H9 (cell line): ENCODE results near the gene NCBP3. TPM values are rescaled to one million over a fixed set of nuclear protein-coding genes. Genes with fewer than 3 reads are reported as not detected.

Experiments used
- DNase-seq: peaks from one replicate; pipeline ENCODE4 v3.0.0-alpha.2; 2017
- H2AFZ ChIP-seq: one replicate; pipeline ENCODE4 v1.6.1; 2013; ENCODE audit warnings: mild to moderate bottlenecking, low read length, control low read depth, moderate library complexity
- H2AK5ac ChIP-seq: 2 replicates; pipeline ENCODE4 v1.6.1; 2013; ENCODE audit warnings: low read length, control low read depth, mixed read lengths; ENCODE audit not compliant: insufficient read length
- H2BK120ac ChIP-seq: one replicate; pipeline ENCODE4 v1.6.1; 2013; ENCODE audit warnings: low read depth, mild to moderate bottlenecking, low read length, control low read depth, inconsistent platforms; ENCODE audit not compliant: poor library complexity, severe bottlenecking
- H2BK12ac ChIP-seq: 2 replicates; pipeline ENCODE4 v1.6.1; 2013; ENCODE audit warnings: low read length, control low read depth, mixed read lengths, low read depth; ENCODE audit not compliant: insufficient read length
- H2BK15ac ChIP-seq: 2 replicates; pipeline ENCODE4 v1.6.1; 2013; ENCODE audit warnings: low read depth, low read length, control low read depth
- H2BK20ac ChIP-seq: one replicate; pipeline ENCODE4 v1.6.1; 2013; ENCODE audit warnings: low read depth, mild to moderate bottlenecking, low read length, control low read depth, inconsistent platforms; ENCODE audit not compliant: poor library complexity, severe bottlenecking
- H2BK5ac ChIP-seq: 2 replicates; pipeline ENCODE4 v1.6.1; 2013; ENCODE audit warnings: low read length, control low read depth, mixed read lengths; ENCODE audit not compliant: insufficient read length
- H3K14ac ChIP-seq: 2 replicates; pipeline ENCODE4 v1.6.1; 2013; ENCODE audit warnings: low read length, control low read depth; ENCODE audit not compliant: insufficient read depth
- H3K18ac ChIP-seq: 2 replicates; pipeline ENCODE4 v1.6.1; 2013; ENCODE audit warnings: low read depth, mild to moderate bottlenecking, mixed read lengths, low read length, control low read depth; ENCODE audit not compliant: insufficient read length
- H3K23ac ChIP-seq: 2 replicates; pipeline ENCODE4 v1.6.1; 2013; ENCODE audit warnings: low read length, control low read depth, mixed read lengths, low read depth; ENCODE audit not compliant: insufficient read length
- H3K23me2 ChIP-seq: 2 replicates; pipeline ENCODE4 v1.6.1; 2013; ENCODE audit warnings: low read depth, mild to moderate bottlenecking, mixed read lengths, low read length, control low read depth; ENCODE audit not compliant: insufficient read length, poor library complexity, severe bottlenecking
- H3K27ac ChIP-seq: 2 replicates; pipeline ENCODE4 v1.5.1; 2013; ENCODE audit warnings: low read length, control low read depth, mixed read lengths, low read depth; ENCODE audit not compliant: insufficient read length
- H3K27me3 ChIP-seq: 2 replicates; pipeline ENCODE4 v1.6.1; 2013; ENCODE audit warnings: low read length, control low read depth, inconsistent platforms; ENCODE audit not compliant: insufficient read depth
- H3K4ac ChIP-seq: 2 replicates; pipeline ENCODE4 v1.6.1; 2013; ENCODE audit warnings: low read depth, mild to moderate bottlenecking, control low read depth, inconsistent platforms, low read length, moderate library complexity
- H3K4me1 ChIP-seq: 2 replicates; pipeline ENCODE4 v1.6.1; 2013; ENCODE audit warnings: low read length, control low read depth, inconsistent platforms; ENCODE audit not compliant: insufficient read depth
- H3K4me2 ChIP-seq: 2 replicates; pipeline ENCODE4 v1.6.1; 2013; ENCODE audit warnings: low read length, control low read depth, mixed read lengths; ENCODE audit not compliant: insufficient read length, insufficient read depth
- H3K56ac ChIP-seq: 2 replicates; pipeline ENCODE4 v1.6.1; 2013; ENCODE audit warnings: low read depth, mild to moderate bottlenecking, mixed read lengths, low read length, control low read depth; ENCODE audit not compliant: insufficient read length
- H3K79me1 ChIP-seq: 2 replicates; pipeline ENCODE4 v1.6.1; 2013; ENCODE audit warnings: low read depth, mild to moderate bottlenecking, moderate library complexity, low read length, control low read depth, inconsistent platforms; ENCODE audit not compliant: insufficient read depth, poor library complexity, severe bottlenecking
- H3K79me2 ChIP-seq: 2 replicates; pipeline ENCODE4 v1.6.1; 2013; ENCODE audit warnings: low read length, control low read depth, inconsistent platforms; ENCODE audit not compliant: insufficient read depth
- H3K9ac ChIP-seq: 2 replicates; pipeline ENCODE4 v1.6.1; 2013; ENCODE audit warnings: low read length, control low read depth, mixed read lengths; ENCODE audit not compliant: insufficient read length; ENCODE audit errors: extremely low read depth
- H3K9me3 ChIP-seq: one replicate; pipeline ENCODE4 v1.6.1; 2013; ENCODE audit warnings: low read depth, low read length, inconsistent platforms; ENCODE audit not compliant: control insufficient read depth
- H3T11ph ChIP-seq: one replicate; pipeline ENCODE4 v1.6.1; 2013; ENCODE audit warnings: mild to moderate bottlenecking, low read length, control low read depth, inconsistent platforms
- H4K20me1 ChIP-seq: one replicate; pipeline ENCODE4 v1.6.1; 2013; ENCODE audit not compliant: control insufficient read depth, insufficient read length, insufficient read depth
- H4K5ac ChIP-seq: 2 replicates; pipeline ENCODE4 v1.6.1; 2013; ENCODE audit warnings: low read depth, mild to moderate bottlenecking, mixed read lengths, low read length, control low read depth; ENCODE audit not compliant: insufficient read length
- H4K8ac ChIP-seq: replicated peaks from 2 replicates; pipeline ENCODE4 v1.6.1; 2013; ENCODE audit warnings: low read length, control low read depth, mixed read lengths, low read depth; ENCODE audit not compliant: insufficient read length
- H4K91ac ChIP-seq: 2 replicates; pipeline ENCODE4 v1.6.1; 2013; ENCODE audit warnings: low read depth, mild to moderate bottlenecking, moderate library complexity, mixed read lengths, low read length, control low read depth; ENCODE audit not compliant: insufficient read length
- H3K27ac Mint-ChIP-seq, 3 experiments: 2 replicates in 2 of 3; 3 replicates in 1 of 3; pipeline ENCODE4 v1.8.0; 2020 to 2021; ENCODE audit warnings: mixed read lengths in 3 of 3, mild to moderate bottlenecking in 1 of 3, moderate library complexity in 1 of 3
- H3K27me3 Mint-ChIP-seq: 2 replicates; pipeline ENCODE4 v1.8.0; 2021; ENCODE audit warnings: low read depth, mild to moderate bottlenecking, moderate library complexity, mixed read lengths
- H3K36me3 Mint-ChIP-seq, 3 experiments: 2 replicates in 2 of 3; 3 replicates in 1 of 3; pipeline ENCODE4 v1.8.0; 2020 to 2021; ENCODE audit warnings: low read depth in 3 of 3, mixed read lengths in 3 of 3; ENCODE audit not compliant: insufficient read depth in 1 of 3
- H3K4me1 Mint-ChIP-seq, 2 experiments: 2 replicates each; pipeline ENCODE4 v1.8.0; 2020; ENCODE audit warnings: mixed read lengths in 2 of 2
- H3K4me3 Mint-ChIP-seq, 2 experiments: 2 replicates in 1 of 2; 3 replicates in 1 of 2; pipeline ENCODE4 v1.8.0; 2020 to 2021; ENCODE audit warnings: mild to moderate bottlenecking in 2 of 2, mixed read lengths in 2 of 2, moderate library complexity in 1 of 2
- H3K9me3 Mint-ChIP-seq, 2 experiments: 2 replicates in 1 of 2; 3 replicates in 1 of 2; pipeline ENCODE4 v1.8.0; 2020; ENCODE audit warnings: mild to moderate bottlenecking in 2 of 2, mixed read lengths in 2 of 2, moderate library complexity in 1 of 2
- whole genome bisulfite sequencing: extraction: QIAGEN DNeasy Blood & Tissue Kit; methylation state at CpG from one replicate; pipeline ENCODE4 v1.1.7; 2013; ENCODE audit warnings: missing lambda C conversion rate, low lambda C conversion rate, mixed read lengths; ENCODE audit not compliant: insufficient read length; ENCODE audit errors: extremely low coverage; 5-methylcytosine and 5-hydroxymethylcytosine counted together
- total RNA-seq: library from RNA; stranded (reverse); gene quantifications from 2 replicates; pipeline ENCODE4 v1.2.1, GENCODE V29; 2021
- TF ChIP-seq, protein P1 (sequence below): fragments of 200-600 bp; sonication (generic); conservative IDR thresholded peaks from 3 replicates; pipeline ENCODE4 v1.8.0; 2021; ENCODE audit warnings: antibody characterized with exemption, mild to moderate bottlenecking

Gene NCBP3
- total RNA-seq, 1 experiment from 2014 or later, result 45.7 TPM

DNA sequence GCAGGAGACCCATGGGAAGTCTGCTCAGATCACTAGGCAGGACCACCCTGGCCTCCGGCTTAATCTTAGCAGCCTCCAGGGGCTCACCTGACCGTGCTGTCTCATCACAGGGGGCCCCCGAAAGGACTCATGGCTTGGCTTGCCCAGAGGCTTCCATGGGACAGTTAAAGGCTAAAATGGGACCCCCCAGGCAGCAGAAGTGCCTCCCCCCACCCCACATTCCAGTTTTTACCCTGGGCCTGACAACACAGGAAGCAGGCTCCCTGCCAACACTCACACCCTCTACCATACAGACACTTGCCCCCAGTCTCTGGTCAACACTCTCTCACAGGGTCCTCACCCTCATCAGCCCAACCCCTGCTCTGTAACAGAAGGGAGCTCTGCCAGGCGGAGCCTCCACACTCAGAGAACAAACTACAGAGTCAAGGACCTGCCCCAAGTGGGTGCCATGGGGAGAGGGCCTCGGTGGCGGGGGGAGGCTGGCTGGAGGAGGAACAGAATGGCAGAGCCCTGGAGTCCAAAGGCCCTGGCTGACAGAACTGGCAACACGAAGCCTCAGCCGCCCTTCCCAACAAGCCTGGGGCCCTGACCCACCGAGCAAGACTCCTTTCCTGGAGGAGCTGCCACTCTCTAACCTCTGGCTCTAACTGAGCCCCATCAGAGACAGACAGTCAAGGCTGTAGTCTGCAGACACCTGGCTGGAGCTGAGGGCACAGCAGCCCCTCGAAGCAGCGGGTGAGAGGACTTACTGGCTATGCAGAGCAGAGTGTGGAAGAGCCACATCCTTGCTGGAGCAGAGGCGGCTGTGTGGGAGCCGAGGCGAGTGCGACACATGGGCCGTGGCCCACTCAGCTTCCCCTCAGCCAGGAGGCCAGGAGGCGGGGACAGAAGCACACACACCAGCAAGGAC lies 45.4 kb downstream of the NCBP3 start, which contains the start of gene ITGAE:
ITGAE (minus strand) TSS at position 827 of the 910 bp plus-strand sequence; CDS start at position 783, 44 bp downstream.
- WGBS, result no CpG with 5 or more reads among the region's 17 CpGs
- H3K9ac ChIP-seq, result no peak within 1 kb of the TSS
- no peak within 1 kb of the TSS for H2AK5ac ChIP-seq
- no peak within 1 kb of the TSS for H4K5ac ChIP-seq
- DNase-seq, result no peak
- no peaks in the 10 kb centered on the region; the same call in 1 of the 2 replicates for H3K27me3 Mint-ChIP-seq
- H3K36me3 Mint-ChIP-seq, result peaks cover 1 to 20% (median 12%) of the 10 kb centered on the region in 3 experiments; a peak in 5 of 7 replicates
- H3K79me1 ChIP-seq, result no peaks in the 10 kb centered on the region
- no peak within 1 kb of the TSS for H3T11ph ChIP-seq
- no peak within 1 kb of the TSS for H2BK15ac ChIP-seq
- TF ChIP-seq, protein P1, sequence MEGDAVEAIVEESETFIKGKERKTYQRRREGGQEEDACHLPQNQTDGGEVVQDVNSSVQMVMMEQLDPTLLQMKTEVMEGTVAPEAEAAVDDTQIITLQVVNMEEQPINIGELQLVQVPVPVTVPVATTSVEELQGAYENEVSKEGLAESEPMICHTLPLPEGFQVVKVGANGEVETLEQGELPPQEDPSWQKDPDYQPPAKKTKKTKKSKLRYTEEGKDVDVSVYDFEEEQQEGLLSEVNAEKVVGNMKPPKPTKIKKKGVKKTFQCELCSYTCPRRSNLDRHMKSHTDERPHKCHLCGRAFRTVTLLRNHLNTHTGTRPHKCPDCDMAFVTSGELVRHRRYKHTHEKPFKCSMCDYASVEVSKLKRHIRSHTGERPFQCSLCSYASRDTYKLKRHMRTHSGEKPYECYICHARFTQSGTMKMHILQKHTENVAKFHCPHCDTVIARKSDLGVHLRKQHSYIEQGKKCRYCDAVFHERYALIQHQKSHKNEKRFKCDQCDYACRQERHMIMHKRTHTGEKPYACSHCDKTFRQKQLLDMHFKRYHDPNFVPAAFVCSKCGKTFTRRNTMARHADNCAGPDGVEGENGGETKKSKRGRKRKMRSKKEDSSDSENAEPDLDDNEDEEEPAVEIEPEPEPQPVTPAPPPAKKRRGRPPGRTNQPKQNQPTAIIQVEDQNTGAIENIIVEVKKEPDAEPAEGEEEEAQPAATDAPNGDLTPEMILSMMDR, result no peak
- H3K23me2 ChIP-seq, result no peaks in the 10 kb centered on the region
- no peak within 1 kb of the TSS for H2BK12ac ChIP-seq
- H3K18ac ChIP-seq, result no peak within 1 kb of the TSS
- no peaks in the 10 kb centered on the region for H3K79me2 ChIP-seq
- no peaks in the 10 kb centered on the region for H3K27me3 ChIP-seq
- H2BK5ac ChIP-seq, result no peak within 1 kb of the TSS
- H3K4me2 ChIP-seq, result no peak within 1 kb of the TSS
- H4K91ac ChIP-seq, result no peak within 1 kb of the TSS
- no peak within 1 kb of the TSS for H3K4me3 Mint-ChIP-seq
- no peak within 1 kb of the TSS for H3K27ac ChIP-seq
- no peaks in the 10 kb centered on the region for H3K4me1 ChIP-seq
- no peaks in the 10 kb centered on the region for H3K9me3 ChIP-seq
- peak within 1 kb of the TSS; percentile 63; the same call in 1 of the 2 replicates for H3K14ac ChIP-seq
- peak within 1 kb of the TSS in 2 of 3 experiments; percentile 77 to 87; a peak in 4 of 7 replicates for H3K27ac Mint-ChIP-seq
- no peaks in the 10 kb centered on the region for H4K20me1 ChIP-seq
- H4K8ac ChIP-seq, result no peak within 1 kb of the TSS
- no peak within 1 kb of the TSS for H2AFZ ChIP-seq
- H2BK120ac ChIP-seq, result no peak within 1 kb of the TSS
- H2BK20ac ChIP-seq, result no peak within 1 kb of the TSS
- H3K4ac ChIP-seq, result no peak within 1 kb of the TSS
- no peaks in the 10 kb centered on the region; a peak in 1 of 5 replicates for H3K9me3 Mint-ChIP-seq
- H3K23ac ChIP-seq, result no peak within 1 kb of the TSS
- H3K56ac ChIP-seq, result no peak within 1 kb of the TSS
- H3K4me1 Mint-ChIP-seq, result peaks cover 0 to 9% of the 10 kb centered on the region in 2 experiments; a peak in 2 of 4 replicates
